Measurements from ENCODE around the gene CTIF. TPM values are rescaled to one million over a fixed set of nuclear protein-coding genes. Genes with fewer than 3 reads are reported as not detected.

CTIF gene
- polyA plus RNA-seq, 1 of the 3 experiments (the other 2 are of a cell fraction): 47.2 TPM

DNA sequence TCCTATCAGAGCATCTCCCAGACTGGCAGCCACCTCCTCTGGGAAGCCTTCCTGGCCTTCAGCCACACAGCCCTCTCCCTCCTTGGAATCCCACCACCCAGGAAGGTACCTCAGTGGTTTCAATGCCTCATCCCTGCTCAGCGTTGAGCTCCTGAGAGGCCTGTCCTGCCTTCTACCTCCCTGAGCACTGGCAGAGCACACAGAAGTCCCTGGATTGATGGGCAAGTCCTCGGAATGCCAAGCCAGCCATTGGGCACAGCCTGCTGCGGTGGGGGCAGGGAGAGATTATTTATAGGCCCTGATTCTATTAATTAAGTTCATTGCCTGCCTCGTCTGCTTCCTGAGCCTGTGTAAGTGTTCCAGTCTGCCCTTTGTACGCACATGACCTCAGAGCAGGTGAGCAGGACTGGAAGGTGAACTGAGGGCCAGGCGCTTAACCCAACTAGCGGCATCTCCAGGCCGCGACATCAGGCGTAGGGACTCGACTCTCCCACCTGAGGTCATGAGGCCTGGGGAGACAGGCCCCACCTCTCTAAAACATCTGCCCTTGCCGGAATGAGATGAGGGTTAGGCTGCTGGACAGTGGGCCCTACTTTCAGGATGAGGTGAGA lies 348.6 kb downstream of the CTIF start:
- Histone ChIP-seq H3K27ac (ENCODE audit: low read depth in 2 of 2, low read length in 1 of 2) (no peak overlapping the region), H3K4me3 (ENCODE audit: low read depth in 2 of 2, low read length in 1 of 2) (no peak overlapping the region), H3K27me3 (ENCODE audit: insufficient read depth) (no peaks in the 10 kb centered on the region), H3K4me1 (ENCODE audit: control insufficient read depth in 1 of 2, insufficient read depth in 2 of 2, low read depth in 1 of 2, low read length in 1 of 2) (peaks cover 0 to 22% of the 10 kb centered on the region in 2 experiments; a peak in 1 of 4 replicates), H3K9ac (no peak overlapping the region), H3K36me3 (replicated peaks in 1 of 2; ENCODE audit: control insufficient read depth in 1 of 2, insufficient read depth in 2 of 2, low read length in 1 of 2) (no peaks in the 10 kb centered on the region), H4K20me1 (ENCODE audit: insufficient read depth) (no peaks in the 10 kb centered on the region), H2AFZ (ENCODE audit: low read depth) (no peak overlapping the region), H3K79me2 (ENCODE audit: insufficient read depth) (no peaks in the 10 kb centered on the region), H3F3A (replicated peaks; ENCODE audit: insufficient read depth) (no peaks in the 10 kb centered on the region), H3K9me2 (no peaks in the 10 kb centered on the region), H3K4me2 (no peak overlapping the region), H3K9me3 (no peaks in the 10 kb centered on the region)
- TF ChIP-seq NFIC (IDR thresholded peaks at IDR 0.05; ENCODE audit: borderline replicate concordance) (no peak), POLR2AphosphoS5 (IDR thresholded peaks at IDR 0.05; ENCODE audit: low read depth, low read length) (no peak), USF2 (IDR thresholded peaks at IDR 0.05; ENCODE audit: borderline replicate concordance, low read depth, low read length) (no peak), CTCF (IDR thresholded peaks at IDR 0.05) (no peak)
- POLR2A ChIA-PET: no interaction called here
- CTCF ChIA-PET: no interaction called here
- no peak for DNase-seq
- WGBS (ENCODE audit: low lambda C conversion rate): 94% methylated on average over 9 of the region's 12 CpGs

GRCh38 chr18:48887905-48888772 lies 349.3 kb downstream of the CTIF start:
- TF ChIP-seq ZBTB33 (IDR thresholded peaks at IDR 0.05; ENCODE audit: borderline replicate concordance, low read depth) (no peak), CHD2 (IDR thresholded peaks at IDR 0.05; ENCODE audit: low read length, partially characterized antibody) (no peak), RCOR1 (IDR thresholded peaks at IDR 0.05; ENCODE audit: low read length) (no peak), EP300 (IDR thresholded peaks at IDR 0.05; ENCODE audit: borderline replicate concordance in 1 of 2, low read depth in 1 of 2, low read length in 1 of 2) (no peak)
- TF ChIP-seq, protein P1, sequence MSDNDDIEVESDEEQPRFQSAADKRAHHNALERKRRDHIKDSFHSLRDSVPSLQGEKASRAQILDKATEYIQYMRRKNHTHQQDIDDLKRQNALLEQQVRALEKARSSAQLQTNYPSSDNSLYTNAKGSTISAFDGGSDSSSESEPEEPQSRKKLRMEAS (IDR thresholded peaks at IDR 0.05; ENCODE audit: low read depth): no peak
- H3K4me3 ChIP-seq (ENCODE audit: low read depth in 2 of 2, low read length in 1 of 2): no peak overlapping the region
- CTCF ChIA-PET: no interaction called here
- no peaks in the 10 kb centered on the region for H3K79me2 ChIP-seq (ENCODE audit: insufficient read depth)
- no peaks in the 10 kb centered on the region for H3K27me3 ChIP-seq (ENCODE audit: insufficient read depth)
- no peaks in the 10 kb centered on the region for H3K9me3 ChIP-seq
- no peaks in the 10 kb centered on the region for H3K9me2 ChIP-seq
- no peaks in the 10 kb centered on the region for H3F3A ChIP-seq (replicated peaks; ENCODE audit: insufficient read depth)
- H2AFZ ChIP-seq (ENCODE audit: low read depth): no peak overlapping the region
- H3K36me3 ChIP-seq (replicated peaks in 1 of 2; ENCODE audit: control insufficient read depth in 1 of 2, insufficient read depth in 2 of 2, low read length in 1 of 2): no peaks in the 10 kb centered on the region
- H3K27ac ChIP-seq (ENCODE audit: low read depth in 2 of 2, low read length in 1 of 2): no peak overlapping the region
- no peak overlapping the region for H3K9ac ChIP-seq
- WGBS (ENCODE audit: low lambda C conversion rate): 98% methylated on average over 8 of the region's 18 CpGs
- H3K4me2 ChIP-seq: no peak overlapping the region
- H4K20me1 ChIP-seq (ENCODE audit: insufficient read depth): no peaks in the 10 kb centered on the region
- H3K4me1 ChIP-seq (ENCODE audit: control insufficient read depth in 1 of 2, insufficient read depth in 2 of 2, low read depth in 1 of 2, low read length in 1 of 2): peaks cover 0 to 22% of the 10 kb centered on the region in 2 experiments; a peak in 1 of 4 replicates
- no peak for DNase-seq
- POLR2A ChIA-PET: no interaction called here

Data from SK-N-SH (cell line).